Sigmoid colon (tissue), 4 donors: Measurements from ENCODE around the gene PHKG2.

Experiments used
- POLR2A ChIP-seq, 2 donors: fragments of 450-650 bp; IDR thresholded peaks; one replicate each; pipeline ENCODE4 v1.6.1; 2016; ENCODE audit warnings: antibody characterized with exemption in 2 of 2, mild to moderate bottlenecking in 2 of 2, moderate library complexity in 2 of 2
- POLR2AphosphoS5 ChIP-seq, 4 donors: sonication (generic); formaldehyde crosslinking; IDR thresholded peaks; one replicate each; pipeline ENCODE4 v1.6.1; 2017; ENCODE audit warnings: antibody characterized with exemption in 4 of 4
- TF ChIP-seq, protein P1 (sequence below), 4 experiments: fragments of 450-650 bp in 3 of 4; fragments of 200-600 bp in 1 of 4; IDR thresholded peaks; one replicate each; pipeline ENCODE4 v1.5.1; 2016 to 2019; ENCODE audit warnings: antibody characterized with exemption in 4 of 4, mild to moderate bottlenecking in 3 of 4, moderate library complexity in 2 of 4

DNA sequence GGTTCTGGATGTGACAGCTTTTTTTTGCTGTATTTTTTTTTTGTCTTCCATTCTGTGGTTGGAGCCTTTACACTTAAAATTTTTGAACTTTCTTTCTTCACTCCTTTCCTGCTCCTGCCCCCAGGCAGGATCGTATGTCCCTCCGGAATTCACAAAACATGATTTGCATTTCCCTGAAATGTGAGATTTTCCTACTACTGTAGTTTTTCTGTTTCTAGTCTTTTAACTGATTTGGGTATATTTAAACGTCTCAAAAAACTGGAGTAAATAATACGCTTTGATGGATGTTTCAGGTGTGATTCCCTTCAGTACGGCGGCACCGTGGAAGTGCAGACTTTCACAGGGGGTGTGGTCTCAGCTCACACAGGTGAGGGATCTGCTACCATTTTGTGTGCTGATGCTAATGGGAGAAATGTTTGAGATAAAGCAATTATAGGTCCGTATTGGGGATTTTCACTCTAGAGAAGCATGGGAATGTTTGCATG, 48.6 kb upstream of the PHKG2 start:
- TF ChIP-seq POLR2AphosphoS5 (IDR thresholded peaks at IDR 0.05), result no peak
- no peak for TF ChIP-seq POLR2A (IDR thresholded peaks at IDR 0.05)
- TF ChIP-seq, protein P1, sequence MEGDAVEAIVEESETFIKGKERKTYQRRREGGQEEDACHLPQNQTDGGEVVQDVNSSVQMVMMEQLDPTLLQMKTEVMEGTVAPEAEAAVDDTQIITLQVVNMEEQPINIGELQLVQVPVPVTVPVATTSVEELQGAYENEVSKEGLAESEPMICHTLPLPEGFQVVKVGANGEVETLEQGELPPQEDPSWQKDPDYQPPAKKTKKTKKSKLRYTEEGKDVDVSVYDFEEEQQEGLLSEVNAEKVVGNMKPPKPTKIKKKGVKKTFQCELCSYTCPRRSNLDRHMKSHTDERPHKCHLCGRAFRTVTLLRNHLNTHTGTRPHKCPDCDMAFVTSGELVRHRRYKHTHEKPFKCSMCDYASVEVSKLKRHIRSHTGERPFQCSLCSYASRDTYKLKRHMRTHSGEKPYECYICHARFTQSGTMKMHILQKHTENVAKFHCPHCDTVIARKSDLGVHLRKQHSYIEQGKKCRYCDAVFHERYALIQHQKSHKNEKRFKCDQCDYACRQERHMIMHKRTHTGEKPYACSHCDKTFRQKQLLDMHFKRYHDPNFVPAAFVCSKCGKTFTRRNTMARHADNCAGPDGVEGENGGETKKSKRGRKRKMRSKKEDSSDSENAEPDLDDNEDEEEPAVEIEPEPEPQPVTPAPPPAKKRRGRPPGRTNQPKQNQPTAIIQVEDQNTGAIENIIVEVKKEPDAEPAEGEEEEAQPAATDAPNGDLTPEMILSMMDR (IDR thresholded peaks at IDR 0.05), result no peak
